H1 (cell line): ENCODE results near the gene SH3TC2.

ENCODE experiments used
- CHD2 ChIP-seq: IDR thresholded peaks from 2 replicates; pipeline ENCODE4 v1.6.1; 2012; ENCODE audit warnings: low read length, improper control_type of control experiment
- CTCF ChIP-seq, 3 experiments: IDR thresholded peaks; 1 replicate in 2 of 3; 2 replicates in 1 of 3; pipeline versions ENCODE4 v1.5.1 to v1.6.1; 2011; ENCODE audit warnings: low read length in 3 of 3, mild to moderate bottlenecking in 3 of 3, inconsistent platforms in 2 of 3, low read depth in 1 of 3, moderate library complexity in 1 of 3; ENCODE audit not compliant: insufficient read depth in 1 of 3; ENCODE audit errors: control extremely low read depth in 1 of 3
- EP300 ChIP-seq, 2 experiments: IDR thresholded peaks; 1 replicate in 1 of 2; 2 replicates in 1 of 2; pipeline ENCODE4 v1.6.1; 2011 to 2012; ENCODE audit warnings: low read depth in 2 of 2, low read length in 2 of 2, mild to moderate bottlenecking in 2 of 2, borderline replicate concordance in 1 of 2, inconsistent platforms in 1 of 2, moderate library complexity in 1 of 2
- EZH2 ChIP-seq: fragments of 200-600 bp; sonication (generic); IDR thresholded peaks from 2 replicates; pipeline ENCODE4 v1.7.1; 2012; ENCODE audit warnings: low read depth, mild to moderate bottlenecking, moderate library complexity, low read length, inconsistent platforms; ENCODE audit not compliant: severe bottlenecking
- GABPA ChIP-seq: IDR thresholded peaks from 2 replicates; pipeline ENCODE4 v1.6.1; 2011; ENCODE audit warnings: mild to moderate bottlenecking, low read length, moderate library complexity, borderline replicate concordance; ENCODE audit not compliant: insufficient read depth
- NRF1 ChIP-seq: IDR thresholded peaks from 2 replicates; pipeline ENCODE4 v1.6.1; 2011; ENCODE audit warnings: mild to moderate bottlenecking, low read depth, low read length, improper control_type of control experiment
- SIX5 ChIP-seq: IDR thresholded peaks from 2 replicates; pipeline ENCODE4 v1.6.1; 2011; ENCODE audit warnings: mild to moderate bottlenecking, low read depth, low read length
- SP2 ChIP-seq: IDR thresholded peaks from 2 replicates; pipeline ENCODE4 v1.6.1; 2012; ENCODE audit warnings: mild to moderate bottlenecking, low read length, inconsistent platforms
- TAF1 ChIP-seq: IDR thresholded peaks from 2 replicates; pipeline ENCODE4 v1.6.1; 2011; ENCODE audit warnings: mild to moderate bottlenecking, low read depth, low read length

- no peak for TF ChIP-seq EZH2
- TF ChIP-seq CTCF (IDR thresholded peaks at IDR 0.05; ENCODE audit: control extremely low read depth in 1 of 3, insufficient read depth in 1 of 3, low read depth in 1 of 3, low read length in 3 of 3) = no peak
- no peak for TF ChIP-seq EP300 (IDR thresholded peaks at IDR 0.05; ENCODE audit: borderline replicate concordance in 1 of 2, low read depth in 2 of 2, low read length in 2 of 2)
- no peak for TF ChIP-seq NRF1
- TF ChIP-seq TAF1 = no peak
- TF ChIP-seq CHD2 = no peak
- no peak for TF ChIP-seq GABPA
- no peak for TF ChIP-seq SIX5
- TF ChIP-seq SP2 = no peak
These were observed 8.9 kb upstream of the SH3TC2 start for GRCh38 chr5:149071756-149072155.
